T-helper 2 cell treated with Interferon-gamma antibody and Interleukin-4, amounts not matched to agents 5 μg/mL and 100 μg/mL, for 36 hours (primary cell): Measurements from ENCODE around the gene HSPB3.
"Not testable (repeated sequence)": the region's sequence is repeated elsewhere in the genome, so short reads cannot be mapped to it uniquely, and the experiment has no call there.

Experiments
- DNase-seq: peaks from one replicate; pipeline ENCODE4 v3.0.0; 2021; ENCODE audit warnings: low spot score
- H3K27ac Mint-ChIP-seq: one replicate; pipeline ENCODE4 v1.8.0; 2021; ENCODE audit warnings: mild to moderate bottlenecking, mixed read lengths
- H3K27me3 Mint-ChIP-seq: one replicate; pipeline ENCODE4 v1.8.0; 2021; ENCODE audit warnings: low read depth, mixed read lengths
- H3K36me3 Mint-ChIP-seq: one replicate; pipeline ENCODE4 v1.8.0; 2021; ENCODE audit warnings: low read depth, mixed read lengths
- H3K4me1 Mint-ChIP-seq: one replicate; pipeline ENCODE4 v1.8.0; 2021; ENCODE audit warnings: low read depth, mixed read lengths
- H3K4me3 Mint-ChIP-seq: one replicate; pipeline ENCODE4 v1.8.0; 2022; ENCODE audit warnings: mild to moderate bottlenecking, moderate library complexity, mixed read lengths
- H3K9me3 Mint-ChIP-seq: one replicate; pipeline ENCODE4 v1.8.0; 2021; ENCODE audit warnings: mixed read lengths

The HSPB3 gene

GRCh38 chr5:54455413-54456157, at the start of gene HSPB3:
Gene HSPB3, plus strand, starts transcription at chr5:54455699. Its CDS starts 91 bp downstream, at chr5:54455790.
- Mint-ChIP-seq H3K4me3 (no peak within 1 kb of the TSS), H3K9me3 (peaks cover 2% of the 10 kb centered on the region), H3K4me1 (no peaks in the 10 kb centered on the region), H3K36me3 (no peaks in the 10 kb centered on the region), H3K27me3 (peaks cover 13% of the 10 kb centered on the region), H3K27ac (no peak within 1 kb of the TSS)
- DNase-seq = no peak

- Mint-ChIP-seq H3K4me3 (no peak overlapping the region), H3K27me3 (peaks cover 20% of the 10 kb centered on the region), H3K9me3 (no peaks in the 10 kb centered on the region)
Observed at GRCh38 chr5:54411176-54411575, 44.3 kb upstream of the HSPB3 start.

GRCh38 chr5:54412913-54413312, 42.6 kb upstream of the HSPB3 start:
- no peaks in the 10 kb centered on the region for H3K36me3 Mint-ChIP-seq
- no peak overlapping the region for H3K4me3 Mint-ChIP-seq
- H3K27ac Mint-ChIP-seq = no peak overlapping the region
- no peaks in the 10 kb centered on the region for H3K9me3 Mint-ChIP-seq
- DNase-seq = no peak
- H3K27me3 Mint-ChIP-seq = peaks cover 24% of the 10 kb centered on the region
- H3K4me1 Mint-ChIP-seq = no peaks in the 10 kb centered on the region

More at GRCh38 chr5:54411176-54411575, 44.3 kb upstream of the HSPB3 start:
- no peaks in the 10 kb centered on the region for H3K4me1 Mint-ChIP-seq
- no peaks in the 10 kb centered on the region for H3K36me3 Mint-ChIP-seq
- no peak for DNase-seq
- H3K27ac Mint-ChIP-seq = no peak overlapping the region

- Mint-ChIP-seq H3K4me3 (no peak overlapping the region), H3K27ac (no peak overlapping the region), H3K4me1 (no peaks in the 10 kb centered on the region), H3K27me3 (peaks cover 26% of the 10 kb centered on the region), H3K36me3 (no peaks in the 10 kb centered on the region), H3K9me3 (no peaks in the 10 kb centered on the region)
- no peak for DNase-seq
Observed at GRCh38 chr5:54415147-54415546, 40.4 kb upstream of the HSPB3 start.

GRCh38 chr5:54415896-54416601, 39.5 kb upstream of the HSPB3 start:
- peaks cover 21% of the 10 kb centered on the region for H3K27me3 Mint-ChIP-seq
- H3K4me3 Mint-ChIP-seq = no peak overlapping the region
- H3K27ac Mint-ChIP-seq = no peak overlapping the region
- no peaks in the 10 kb centered on the region for H3K9me3 Mint-ChIP-seq
- no peak for DNase-seq
- H3K4me1 Mint-ChIP-seq = no peaks in the 10 kb centered on the region
- H3K36me3 Mint-ChIP-seq = no peaks in the 10 kb centered on the region

GRCh38 chr5:54419573-54420423, 35.7 kb upstream of the HSPB3 start:
- not testable (repeated sequence) for DNase-seq, H3K27ac Mint-ChIP-seq

GRCh38 chr5:54420511-54420910, 35.0 kb upstream of the HSPB3 start:
- not testable (repeated sequence) for DNase-seq, H3K36me3 Mint-ChIP-seq

More at GRCh38 chr5:54419573-54420423, 35.7 kb upstream of the HSPB3 start:
- peaks cover 21% of the 10 kb centered on the region for H3K27me3 Mint-ChIP-seq
- not testable (repeated sequence) for H3K4me3 Mint-ChIP-seq, H3K36me3 Mint-ChIP-seq, H3K9me3 Mint-ChIP-seq, H3K4me1 Mint-ChIP-seq

GRCh38 chr5:54421976-54422375, 33.5 kb upstream of the HSPB3 start:
- Mint-ChIP-seq H3K27ac (no peak overlapping the region), H3K36me3 (no peaks in the 10 kb centered on the region), H3K4me3 (no peak overlapping the region), H3K9me3 (no peaks in the 10 kb centered on the region), H3K27me3 (peaks cover 28% of the 10 kb centered on the region), H3K4me1 (no peaks in the 10 kb centered on the region)
- no peak for DNase-seq

More at GRCh38 chr5:54420511-54420910, 35.0 kb upstream of the HSPB3 start:
- not testable (repeated sequence) for H3K4me1 Mint-ChIP-seq, H3K4me3 Mint-ChIP-seq, H3K9me3 Mint-ChIP-seq, H3K27ac Mint-ChIP-seq
- H3K27me3 Mint-ChIP-seq = peaks cover 21% of the 10 kb centered on the region

- Mint-ChIP-seq H3K36me3 (no peaks in the 10 kb centered on the region), H3K27ac (no peak overlapping the region), H3K27me3 (peaks cover 32% of the 10 kb centered on the region), H3K4me3 (no peak overlapping the region), H3K9me3 (no peaks in the 10 kb centered on the region), H3K4me1 (no peaks in the 10 kb centered on the region)
- no peak for DNase-seq
Observed at GRCh38 chr5:54425258-54425657, 30.2 kb upstream of the HSPB3 start.

- Mint-ChIP-seq H3K4me3 (no peak overlapping the region), H3K36me3 (no peaks in the 10 kb centered on the region), H3K4me1 (no peaks in the 10 kb centered on the region), H3K27ac (no peak overlapping the region), H3K27me3 (peaks cover 35% of the 10 kb centered on the region), H3K9me3 (no peaks in the 10 kb centered on the region)
- no peak for DNase-seq
Observed at GRCh38 chr5:54426209-54426608, 29.3 kb upstream of the HSPB3 start.

GRCh38 chr5:54434650-54435049, 20.8 kb upstream of the HSPB3 start:
- H3K4me1 Mint-ChIP-seq, DNase-seq, H3K4me3 Mint-ChIP-seq, H3K27ac Mint-ChIP-seq, H3K9me3 Mint-ChIP-seq, H3K36me3 Mint-ChIP-seq: not testable (repeated sequence)
- H3K27me3 Mint-ChIP-seq = peaks cover 15% of the 10 kb centered on the region

- Mint-ChIP-seq H3K4me1 (peaks cover 28% of the 10 kb centered on the region), H3K27me3 (peaks cover 7% of the 10 kb centered on the region), H3K9me3 (no peaks in the 10 kb centered on the region), H3K4me3 (no peak overlapping the region), H3K27ac (no peak overlapping the region), H3K36me3 (no peaks in the 10 kb centered on the region)
- DNase-seq = no peak
Observed at GRCh38 chr5:54438620-54439389, 16.7 kb upstream of the HSPB3 start.

- Mint-ChIP-seq H3K27me3 (peaks cover 5% of the 10 kb centered on the region), H3K4me3 (peak overlapping the region; percentile 57), H3K36me3 (no peaks in the 10 kb centered on the region), H3K27ac (peak overlapping the region; percentile 73), H3K9me3 (no peaks in the 10 kb centered on the region), H3K4me1 (peaks cover 28% of the 10 kb centered on the region)
- peak; percentile 11 for DNase-seq
Observed at GRCh38 chr5:54440456-54440893, 15.0 kb upstream of the HSPB3 start.
